AG04450 (cell line): ENCODE measurements around the gene SUMO2. TPM values are rescaled to one million over a fixed set of nuclear protein-coding genes. Genes with fewer than 3 reads are reported as not detected.

ENCODE experiments used
- CTCF ChIA-PET: fragments of 300-600, 350-600 bp; formaldehyde crosslinking; extraction: SDS; loops from one replicate; lab custom pipeline; 2022; ENCODE audit warnings: antibody characterized with exemption, inconsistent platforms; lab: Charles Lee
- POLR2A ChIA-PET: fragments of 350-600 bp; formaldehyde crosslinking; extraction: SDS; loops from one replicate; lab custom pipeline; 2021; ENCODE audit warnings: antibody characterized with exemption, inconsistent platforms; lab: Yijun Ruan, JAX
- DNase-seq: peaks from one replicate; pipeline ENCODE4 v3.0.0-alpha.2; 2011; ENCODE audit warnings: low read depth, low spot score
- H3K27ac ChIP-seq: one replicate; pipeline ENCODE4 v1.5.1; 2012; ENCODE audit warnings: low read depth, low read length, control low read depth
- H3K27me3 ChIP-seq: one replicate; pipeline ENCODE4 v1.6.0; 2012; ENCODE audit warnings: low read length; ENCODE audit not compliant: control insufficient read depth, insufficient read depth
- H3K4me3 ChIP-seq: 2 replicates; pipeline ENCODE4 v1.5.1; 2011; ENCODE audit warnings: mild to moderate bottlenecking, low read depth, low read length, control low read depth
- H3K9me3 ChIP-seq: 2 replicates; pipeline ENCODE4 v1.5.1; 2012; ENCODE audit warnings: low read length; ENCODE audit not compliant: control insufficient read depth, insufficient read depth
- CTCF ChIP-seq: IDR thresholded peaks from 2 replicates; pipeline ENCODE4 v1.5.1; 2011; ENCODE audit warnings: low read depth, low read length, control low read depth, inconsistent platforms
- polyA plus RNA-seq: library from polyadenylated mRNA; depleted of rRNA; stranded (reverse); fragments of >200 nt; gene quantifications from 2 replicates; pipeline ENCODE4 v1.2.3, GENCODE V29; 2011

The SUMO2 gene
- polyA plus RNA-seq, 1 experiment: 439 TPM

- Histone ChIP-seq H3K27ac (no peak overlapping the region), H3K9me3 (no peaks in the 10 kb centered on the region; the same call in 1 of the 2 replicates), H3K4me3 (no peak overlapping the region), H3K27me3 (no peaks in the 10 kb centered on the region)
- no peak for TF ChIP-seq CTCF
- POLR2A ChIA-PET: interaction anchor here (0.9 to 1.5 kb wide), 4 partner anchors 11 to 51 kb away, joined by 4 to 7 read pairs (median 4); partner anchors contain the start of gene NT5C
- no peak for DNase-seq
- CTCF ChIA-PET: no interaction called here
These were observed 27.6 kb downstream of the SUMO2 start for GRCh38 chr17:75155191-75155601.

GRCh38 chr17:75154195-75155106, 28.3 kb downstream of the SUMO2 start, which contains the start of gene JPT1:
JPT1 (minus strand) TSS chr17:75154512; CDS start chr17:75154397, 115 bp downstream.
- ChIA-PET POLR2A (interaction anchor here (0.7 to 1.5 kb wide), 5 partner anchors 12 to 50 kb away, joined by 3 to 7 read pairs (median 4); partner anchors contain the start of gene NT5C), CTCF (interaction anchor here (0.6 kb wide), 1 partner anchor 22 kb away, joined by 3 read pairs; no protein-coding TSS in a partner anchor)
- H3K9me3 ChIP-seq: no peaks in the 10 kb centered on the region; the same call in 1 of the 2 replicates
- TF ChIP-seq CTCF: no peak
- H3K4me3 ChIP-seq: peak within 1 kb of the TSS; percentile 94
- DNase-seq: peak; percentile 97
- H3K27ac ChIP-seq: no peak within 1 kb of the TSS
- H3K27me3 ChIP-seq: no peaks in the 10 kb centered on the region

- no peak for DNase-seq
- POLR2A ChIA-PET: interaction anchor here (1.5 kb wide), 2 partner anchors 22 to 39 kb away, joined by 5 to 7 read pairs; partner anchors contain the start of gene NT5C
- no peaks in the 10 kb centered on the region for H3K27me3 ChIP-seq
- no peak overlapping the region for H3K27ac ChIP-seq
- no peak for TF ChIP-seq CTCF
- no peaks in the 10 kb centered on the region; the same call in 1 of the 2 replicates for H3K9me3 ChIP-seq
- H3K4me3 ChIP-seq: peak overlapping the region; percentile 94
- CTCF ChIA-PET: no interaction called here
These were observed 29.0 kb downstream of the SUMO2 start for GRCh38 chr17:75153780-75154194.

GRCh38 chr17:75152922-75153779, 29.6 kb downstream of the SUMO2 start:
- Histone ChIP-seq H3K27ac (peak overlapping the region; percentile 47), H3K9me3 (no peaks in the 10 kb centered on the region; the same call in 1 of the 2 replicates), H3K4me3 (peak overlapping the region; percentile 94), H3K27me3 (no peaks in the 10 kb centered on the region)
- DNase-seq: no peak
- TF ChIP-seq CTCF: no peak
- CTCF ChIA-PET: no interaction called here
- POLR2A ChIA-PET: no interaction called here
